ENCODE measurements around the gene TRIM72.

GRCh38 chr16:31187808-31188189 lies 26.1 kb upstream of the TRIM72 start:
- TF ChIP-seq EZH2 (IDR thresholded peaks at IDR 0.05) (no peak), POLR2AphosphoS5 (IDR thresholded peaks at IDR 0.05; ENCODE audit: borderline replicate concordance, low read depth, low read length) (no peak), FOXP2 (optimal IDR thresholded peaks at IDR 0.05; ENCODE audit: control extremely low read depth, extremely low read length, insufficient read depth) (no peak)
